ENCODE results near the gene CD99.

Gene CD99

GRCh38 chrX:2782171-2782570, 91.1 kb downstream of the CD99 start:
- Histone ChIP-seq H3K9me3 (no peaks in the 10 kb centered on the region), H3K4me1 (peaks cover 12% of the 10 kb centered on the region), H3K9ac (no peak overlapping the region), H3K27me3 (no peaks in the 10 kb centered on the region), H4K20me1 (no peaks in the 10 kb centered on the region), H3K27ac (no peak overlapping the region), H3K4me3 (no peak overlapping the region), H3K36me3 (no peaks in the 10 kb centered on the region), H3K4me2 (no peak overlapping the region)
- TF ChIP-seq Cebpa-rat (IDR thresholded peaks at IDR 0.05): no peak

- Histone ChIP-seq H3K36me3 (no peaks in the 10 kb centered on the region), H3K9ac (no peak overlapping the region), H3K9me3 (no peaks in the 10 kb centered on the region), H3K27me3 (no peaks in the 10 kb centered on the region), H4K20me1 (no peaks in the 10 kb centered on the region), H3K4me2 (no peak overlapping the region), H3K4me1 (peaks cover 12% of the 10 kb centered on the region), H3K27ac (no peak overlapping the region), H3K4me3 (no peak overlapping the region)
- TF ChIP-seq Cebpa-rat (IDR thresholded peaks at IDR 0.05): no peak
Observed at GRCh38 chrX:2782778-2783177, 91.7 kb downstream of the CD99 start.

- H3K36me3 ChIP-seq: no peaks in the 10 kb centered on the region
- H3K9ac ChIP-seq: no peak overlapping the region
- no peaks in the 10 kb centered on the region for H4K20me1 ChIP-seq
- no peak overlapping the region for H3K4me2 ChIP-seq
- no peak for TF ChIP-seq Cebpa-rat (IDR thresholded peaks at IDR 0.05)
- peaks cover 12% of the 10 kb centered on the region for H3K4me1 ChIP-seq
- H3K9me3 ChIP-seq: no peaks in the 10 kb centered on the region
- no peaks in the 10 kb centered on the region for H3K27me3 ChIP-seq
- no peak overlapping the region for H3K27ac ChIP-seq
- no peak overlapping the region for H3K4me3 ChIP-seq
Observed at GRCh38 chrX:2784026-2784425, 92.9 kb downstream of the CD99 start.

GRCh38 chrX:2785538-2785937, 94.4 kb downstream of the CD99 start:
- no peak for TF ChIP-seq Cebpa-rat (IDR thresholded peaks at IDR 0.05)
- H3K27me3 ChIP-seq: no peaks in the 10 kb centered on the region
- H3K4me2 ChIP-seq: no peak overlapping the region
- no peak overlapping the region for H3K27ac ChIP-seq
- H3K4me3 ChIP-seq: no peak overlapping the region
- peaks cover 12% of the 10 kb centered on the region for H3K4me1 ChIP-seq
- H3K9ac ChIP-seq: no peak overlapping the region
- no peaks in the 10 kb centered on the region for H3K36me3 ChIP-seq
- no peaks in the 10 kb centered on the region for H3K9me3 ChIP-seq
- no peaks in the 10 kb centered on the region for H4K20me1 ChIP-seq

GRCh38 chrX:2788980-2789379, 97.9 kb downstream of the CD99 start:
- H3K4me2 ChIP-seq: no peak overlapping the region
- no peak overlapping the region for H3K4me3 ChIP-seq
- no peaks in the 10 kb centered on the region for H4K20me1 ChIP-seq
- no peaks in the 10 kb centered on the region for H3K36me3 ChIP-seq
- peaks cover 22% of the 10 kb centered on the region for H3K4me1 ChIP-seq
- H3K9ac ChIP-seq: no peak overlapping the region
- H3K27ac ChIP-seq: no peak overlapping the region
- no peaks in the 10 kb centered on the region for H3K27me3 ChIP-seq
- TF ChIP-seq Cebpa-rat (IDR thresholded peaks at IDR 0.05): no peak
- no peaks in the 10 kb centered on the region for H3K9me3 ChIP-seq

- TF ChIP-seq Cebpa-rat (IDR thresholded peaks at IDR 0.05): no peak
- H3K36me3 ChIP-seq: no peaks in the 10 kb centered on the region
- H3K4me2 ChIP-seq: no peak overlapping the region
- no peaks in the 10 kb centered on the region for H3K9me3 ChIP-seq
- H3K4me3 ChIP-seq: no peak overlapping the region
- H3K27me3 ChIP-seq: no peaks in the 10 kb centered on the region
- no peaks in the 10 kb centered on the region for H4K20me1 ChIP-seq
- H3K9ac ChIP-seq: no peak overlapping the region
- H3K27ac ChIP-seq: no peak overlapping the region
- H3K4me1 ChIP-seq: peaks cover 18% of the 10 kb centered on the region
Observed at GRCh38 chrX:2789569-2789968, 98.5 kb downstream of the CD99 start.
